ENCODE data around the gene IL27RA. TPM values are rescaled to one million over a fixed set of nuclear protein-coding genes. Genes with fewer than 3 reads are reported as not detected.

The IL27RA gene
- total RNA-seq, 1 experiment from 2014 or later = 6.0 TPM

DNA sequence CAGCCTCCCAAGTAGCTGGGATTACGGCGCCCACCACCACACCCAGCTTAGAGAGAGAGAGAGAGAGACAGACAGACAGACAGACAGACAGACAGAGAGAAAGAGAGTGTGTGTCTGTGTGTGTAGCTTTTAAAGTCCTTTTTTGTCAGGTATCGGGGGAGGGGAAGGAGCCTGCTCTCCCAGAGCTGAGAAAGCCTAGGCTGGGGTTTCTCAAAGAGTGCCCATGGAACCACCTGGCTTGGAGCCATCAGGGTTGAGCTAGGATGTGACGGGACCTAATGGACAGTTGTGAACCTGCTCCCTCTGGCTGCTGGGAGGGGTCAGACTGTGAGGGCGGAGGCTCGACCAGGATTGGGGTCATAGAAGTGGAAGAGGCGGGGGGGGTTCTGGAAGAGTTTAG lies 42.1 kb upstream of the IL27RA start:
- ChIA-PET POLR2A (ENCODE audit: low non-redundant PET) (no interaction called here), CTCF (no interaction called here)
- peaks cover 21% of the 10 kb centered on the region for H3K4me1 ChIP-seq (ENCODE audit: insufficient read depth, low read length, poor library complexity, severe bottlenecking)
- BruUV-seq (replicated peaks) = no TSS peak
- TF ChIP-seq, protein P1, sequence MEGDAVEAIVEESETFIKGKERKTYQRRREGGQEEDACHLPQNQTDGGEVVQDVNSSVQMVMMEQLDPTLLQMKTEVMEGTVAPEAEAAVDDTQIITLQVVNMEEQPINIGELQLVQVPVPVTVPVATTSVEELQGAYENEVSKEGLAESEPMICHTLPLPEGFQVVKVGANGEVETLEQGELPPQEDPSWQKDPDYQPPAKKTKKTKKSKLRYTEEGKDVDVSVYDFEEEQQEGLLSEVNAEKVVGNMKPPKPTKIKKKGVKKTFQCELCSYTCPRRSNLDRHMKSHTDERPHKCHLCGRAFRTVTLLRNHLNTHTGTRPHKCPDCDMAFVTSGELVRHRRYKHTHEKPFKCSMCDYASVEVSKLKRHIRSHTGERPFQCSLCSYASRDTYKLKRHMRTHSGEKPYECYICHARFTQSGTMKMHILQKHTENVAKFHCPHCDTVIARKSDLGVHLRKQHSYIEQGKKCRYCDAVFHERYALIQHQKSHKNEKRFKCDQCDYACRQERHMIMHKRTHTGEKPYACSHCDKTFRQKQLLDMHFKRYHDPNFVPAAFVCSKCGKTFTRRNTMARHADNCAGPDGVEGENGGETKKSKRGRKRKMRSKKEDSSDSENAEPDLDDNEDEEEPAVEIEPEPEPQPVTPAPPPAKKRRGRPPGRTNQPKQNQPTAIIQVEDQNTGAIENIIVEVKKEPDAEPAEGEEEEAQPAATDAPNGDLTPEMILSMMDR (conservative IDR thresholded peaks at IDR 0.05; ENCODE audit: low read depth, low read length) = no peak
- no peak for TF ChIP-seq EZH2 (IDR thresholded peaks at IDR 0.05; ENCODE audit: borderline replicate concordance, low read depth, low read length, poor library complexity, severe bottlenecking)
- no peak overlapping the region for H3K4me3 ChIP-seq (ENCODE audit: low read depth, low read length, poor library complexity, severe bottlenecking)
- H3K36me3 ChIP-seq (ENCODE audit: insufficient read depth, low read length, poor library complexity, severe bottlenecking) = peaks cover 6% of the 10 kb centered on the region
- H3K27ac ChIP-seq (ENCODE audit: low read depth, low read length, poor library complexity, severe bottlenecking) = no peak overlapping the region
- DNase-seq (ENCODE audit: low spot score) = no peak
- no peaks in the 10 kb centered on the region for H3K27me3 ChIP-seq (replicated peaks; ENCODE audit: insufficient read depth, low read depth, low read length, poor library complexity)
- no peaks in the 10 kb centered on the region for H3K9me3 ChIP-seq (ENCODE audit: low read depth, low read length, poor library complexity, severe bottlenecking)
- intact Hi-C loops (cut with micrococcal nuclease; ENCODE audit: unreplicated experiment) = no loop called here

DNA sequence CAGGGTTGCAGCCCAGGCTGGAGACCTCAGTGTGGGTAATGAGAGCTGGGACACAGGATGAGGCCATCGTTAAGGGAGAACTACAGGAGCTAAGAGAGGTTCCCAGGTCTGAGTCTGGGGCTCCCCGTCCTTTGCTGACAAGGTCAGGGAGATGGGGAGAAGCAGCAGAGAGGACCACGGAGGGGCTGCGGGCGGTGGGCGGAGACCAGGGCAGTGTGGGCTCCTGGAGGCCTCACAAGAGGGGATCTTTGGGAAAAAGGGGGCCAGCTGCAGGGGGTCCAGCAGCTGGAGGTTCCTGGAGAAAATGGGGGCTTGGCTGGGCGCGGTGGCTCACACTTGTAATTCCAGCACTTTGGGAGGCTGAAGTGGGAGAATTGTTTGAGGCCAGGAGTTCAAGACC lies 41.5 kb upstream of the IL27RA start:
- H3K9me3 ChIP-seq (ENCODE audit: low read depth, low read length, poor library complexity, severe bottlenecking) = no peaks in the 10 kb centered on the region
- POLR2A ChIA-PET (ENCODE audit: low non-redundant PET) = no interaction called here
- no peaks in the 10 kb centered on the region for H3K27me3 ChIP-seq (replicated peaks; ENCODE audit: insufficient read depth, low read depth, low read length, poor library complexity)
- H3K4me3 ChIP-seq (ENCODE audit: low read depth, low read length, poor library complexity, severe bottlenecking) = no peak overlapping the region
- TF ChIP-seq, protein P1 (conservative IDR thresholded peaks at IDR 0.05; ENCODE audit: low read depth, low read length) = no peak
- no peak for TF ChIP-seq EZH2 (IDR thresholded peaks at IDR 0.05; ENCODE audit: borderline replicate concordance, low read depth, low read length, poor library complexity, severe bottlenecking)
- CTCF ChIA-PET = no interaction called here
- intact Hi-C loops (cut with micrococcal nuclease; ENCODE audit: unreplicated experiment) = no loop called here
- H3K27ac ChIP-seq (ENCODE audit: low read depth, low read length, poor library complexity, severe bottlenecking) = no peak overlapping the region
- no peak for DNase-seq (ENCODE audit: low spot score)
- no TSS peak for BruUV-seq (replicated peaks)
- H3K4me1 ChIP-seq (ENCODE audit: insufficient read depth, low read length, poor library complexity, severe bottlenecking) = peaks cover 21% of the 10 kb centered on the region
- peaks cover 6% of the 10 kb centered on the region for H3K36me3 ChIP-seq (ENCODE audit: insufficient read depth, low read length, poor library complexity, severe bottlenecking)

DNA sequence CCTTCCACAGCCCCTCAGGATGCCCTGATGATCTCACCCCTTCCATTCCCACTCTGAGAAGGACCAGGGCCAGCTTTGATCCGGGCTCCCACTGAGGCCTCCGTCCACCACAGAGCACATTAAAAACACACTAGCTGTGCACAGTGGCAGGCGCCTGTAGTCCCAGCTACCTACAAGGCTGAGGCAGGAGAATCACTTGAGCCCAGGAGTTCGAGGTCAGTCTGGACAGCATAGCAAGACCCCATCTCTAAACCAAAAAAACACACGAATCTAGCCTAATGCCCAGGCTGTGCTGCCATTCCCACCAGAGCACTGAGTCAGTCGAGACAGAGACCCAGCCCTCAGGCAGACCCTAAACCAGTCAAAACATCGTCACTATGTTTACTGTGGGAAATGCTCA lies 39.5 kb upstream of the IL27RA start:
- Histone ChIP-seq H3K36me3 (ENCODE audit: insufficient read depth, low read length, poor library complexity, severe bottlenecking) (peaks cover 6% of the 10 kb centered on the region), H3K9me3 (ENCODE audit: low read depth, low read length, poor library complexity, severe bottlenecking) (no peaks in the 10 kb centered on the region), H3K27ac (ENCODE audit: low read depth, low read length, poor library complexity, severe bottlenecking) (no peak overlapping the region), H3K4me3 (ENCODE audit: low read depth, low read length, poor library complexity, severe bottlenecking) (no peak overlapping the region), H3K27me3 (replicated peaks; ENCODE audit: insufficient read depth, low read depth, low read length, poor library complexity) (no peaks in the 10 kb centered on the region), H3K4me1 (ENCODE audit: insufficient read depth, low read length, poor library complexity, severe bottlenecking) (peaks cover 4% of the 10 kb centered on the region)
- intact Hi-C loops (cut with micrococcal nuclease; ENCODE audit: unreplicated experiment) = no loop called here
- POLR2A ChIA-PET (ENCODE audit: low non-redundant PET) = no interaction called here
- no peak for DNase-seq (ENCODE audit: low spot score)
- no TSS peak for BruUV-seq (replicated peaks)
- TF ChIP-seq EZH2 (IDR thresholded peaks at IDR 0.05; ENCODE audit: borderline replicate concordance, low read depth, low read length, poor library complexity, severe bottlenecking) = no peak
- TF ChIP-seq, protein P1 (conservative IDR thresholded peaks at IDR 0.05; ENCODE audit: low read depth, low read length) = no peak
- CTCF ChIA-PET = no interaction called here

All from A673 (cell line).